Endodermal cell (in vitro differentiated cells): ENCODE measurements around the gene SLC35F1. TPM values are rescaled to one million over a fixed set of nuclear protein-coding genes. Genes with fewer than 3 reads are reported as not detected.

Source experiments
- DNase-seq: peaks from one replicate; pipeline ENCODE4 v3.0.0-alpha.2; 2017
- H3K27ac ChIP-seq: 2 replicates; pipeline ENCODE4 v1.5.1; 2013; ENCODE audit warnings: mild to moderate bottlenecking, low read depth, low read length, moderate library complexity
- H3K27me3 ChIP-seq: 2 replicates; pipeline ENCODE4 v1.6.1; 2013; ENCODE audit warnings: mild to moderate bottlenecking, low read length, moderate library complexity; ENCODE audit not compliant: insufficient read depth, control insufficient read depth, poor library complexity, severe bottlenecking
- H3K36me3 ChIP-seq: 2 replicates; pipeline ENCODE4 v1.7.0; 2013; ENCODE audit warnings: mild to moderate bottlenecking, low read length, moderate library complexity; ENCODE audit not compliant: control insufficient read depth, insufficient read depth
- H3K4me1 ChIP-seq: one replicate; pipeline ENCODE4 v1.7.0; 2013; ENCODE audit warnings: low read length; ENCODE audit not compliant: control insufficient read depth, insufficient read depth
- H3K4me3 ChIP-seq: 2 replicates; pipeline ENCODE4 v1.5.1; 2013; ENCODE audit warnings: mild to moderate bottlenecking, low read length, moderate library complexity
- H3K9ac ChIP-seq: 2 replicates; pipeline ENCODE4 v1.6.1; 2013; ENCODE audit warnings: mild to moderate bottlenecking, low read length, moderate library complexity; ENCODE audit not compliant: poor library complexity, severe bottlenecking; ENCODE audit errors: extremely low read depth
- H3K9me3 ChIP-seq: 2 replicates; pipeline ENCODE4 v1.6.1; 2013; ENCODE audit warnings: mild to moderate bottlenecking, low read length, moderate library complexity; ENCODE audit not compliant: control insufficient read depth
- H3K27ac Mint-ChIP-seq: 2 replicates; pipeline ENCODE4 v1.8.0; 2020; ENCODE audit warnings: mixed read lengths
- H3K27me3 Mint-ChIP-seq: 2 replicates; pipeline ENCODE4 v1.8.0; 2021; ENCODE audit warnings: mild to moderate bottlenecking, mixed read lengths; ENCODE audit not compliant: insufficient read depth
- H3K36me3 Mint-ChIP-seq: 2 replicates; pipeline ENCODE4 v1.8.0; 2020; ENCODE audit warnings: low read depth, mixed read lengths
- H3K4me1 Mint-ChIP-seq: 2 replicates; pipeline ENCODE4 v1.8.0; 2020; ENCODE audit warnings: mixed read lengths
- H3K4me3 Mint-ChIP-seq: 2 replicates; pipeline ENCODE4 v1.8.0; 2020; ENCODE audit warnings: mild to moderate bottlenecking, moderate library complexity, mixed read lengths
- H3K9me3 Mint-ChIP-seq: 2 replicates; pipeline ENCODE4 v1.8.0; 2020; ENCODE audit warnings: mild to moderate bottlenecking, mixed read lengths
- WGBS, 2 experiments: methylation state at CpG; one replicate each; pipeline versions ENCODE4 v1.1.5 to v1.1.7; 2013; ENCODE audit warnings: missing lambda C conversion rate in 2 of 2, mixed read lengths in 1 of 2; ENCODE audit not compliant: insufficient coverage in 1 of 2, insufficient read length in 1 of 2; 5-methylcytosine and 5-hydroxymethylcytosine counted together
- total RNA-seq, 2 donors: library from RNA; stranded (reverse); fragmentation: NEBNext Ultra II Directional in 1 of 2; extraction: Animal tissue kit (Norgen Biotek cat#: 25700) in 1 of 2; gene quantifications; 2 replicates in 1 of 2; 3 replicates in 1 of 2; pipeline ENCODE4 v1.2.1, GENCODE V29; 2021
- TF ChIP-seq, protein P1 (sequence below): fragments of 200-600 bp; sonication (generic); conservative IDR thresholded peaks from 2 replicates; pipeline ENCODE4 v1.5.0; 2021; ENCODE audit warnings: antibody characterized with exemption, mild to moderate bottlenecking

The SLC35F1 gene
- total RNA-seq, 2 donors from 2014 or later, result 6.7 to 12.8 TPM

DNA sequence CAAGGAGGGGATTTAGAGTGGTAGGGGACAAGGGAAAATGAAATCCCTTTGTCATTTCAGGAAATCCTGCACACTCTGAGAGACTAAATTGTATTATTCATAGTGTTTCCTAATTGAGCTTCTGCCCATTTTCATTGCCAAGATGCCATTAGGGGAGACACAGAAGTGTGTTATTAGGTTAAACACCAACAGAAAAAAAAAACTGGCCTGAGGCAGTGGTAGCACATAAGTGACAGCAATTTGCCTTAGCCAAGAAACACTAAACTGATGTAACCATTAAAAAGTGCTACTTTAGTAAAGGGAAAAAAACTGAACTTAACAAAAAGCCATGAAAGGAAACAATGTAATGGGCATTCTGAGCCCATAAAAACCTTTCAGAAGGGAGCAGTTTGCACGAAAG lies 370.6 kb downstream of the SLC35F1 start:
- H3K4me1 Mint-ChIP-seq, result peaks cover 4% of the 10 kb centered on the region
- H3K27me3 Mint-ChIP-seq, result no peaks in the 10 kb centered on the region
- TF ChIP-seq, protein P1, sequence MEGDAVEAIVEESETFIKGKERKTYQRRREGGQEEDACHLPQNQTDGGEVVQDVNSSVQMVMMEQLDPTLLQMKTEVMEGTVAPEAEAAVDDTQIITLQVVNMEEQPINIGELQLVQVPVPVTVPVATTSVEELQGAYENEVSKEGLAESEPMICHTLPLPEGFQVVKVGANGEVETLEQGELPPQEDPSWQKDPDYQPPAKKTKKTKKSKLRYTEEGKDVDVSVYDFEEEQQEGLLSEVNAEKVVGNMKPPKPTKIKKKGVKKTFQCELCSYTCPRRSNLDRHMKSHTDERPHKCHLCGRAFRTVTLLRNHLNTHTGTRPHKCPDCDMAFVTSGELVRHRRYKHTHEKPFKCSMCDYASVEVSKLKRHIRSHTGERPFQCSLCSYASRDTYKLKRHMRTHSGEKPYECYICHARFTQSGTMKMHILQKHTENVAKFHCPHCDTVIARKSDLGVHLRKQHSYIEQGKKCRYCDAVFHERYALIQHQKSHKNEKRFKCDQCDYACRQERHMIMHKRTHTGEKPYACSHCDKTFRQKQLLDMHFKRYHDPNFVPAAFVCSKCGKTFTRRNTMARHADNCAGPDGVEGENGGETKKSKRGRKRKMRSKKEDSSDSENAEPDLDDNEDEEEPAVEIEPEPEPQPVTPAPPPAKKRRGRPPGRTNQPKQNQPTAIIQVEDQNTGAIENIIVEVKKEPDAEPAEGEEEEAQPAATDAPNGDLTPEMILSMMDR, result no peak
- no peak overlapping the region for H3K27ac ChIP-seq
- WGBS, 2 experiments, result 86 to 100% methylated on average over 1 of the region's 1 CpG
- no peaks in the 10 kb centered on the region for H3K36me3 ChIP-seq
- no peak for DNase-seq
- H3K9me3 Mint-ChIP-seq, result no peaks in the 10 kb centered on the region
- H3K4me1 ChIP-seq, result no peaks in the 10 kb centered on the region
- no peak overlapping the region for H3K4me3 Mint-ChIP-seq
- no peaks in the 10 kb centered on the region for H3K27me3 ChIP-seq
- H3K9me3 ChIP-seq, result no peaks in the 10 kb centered on the region
- H3K9ac ChIP-seq, result no peak overlapping the region
- H3K4me3 ChIP-seq, result no peak overlapping the region
- H3K36me3 Mint-ChIP-seq, result no peaks in the 10 kb centered on the region
- H3K27ac Mint-ChIP-seq, result no peak overlapping the region

DNA sequence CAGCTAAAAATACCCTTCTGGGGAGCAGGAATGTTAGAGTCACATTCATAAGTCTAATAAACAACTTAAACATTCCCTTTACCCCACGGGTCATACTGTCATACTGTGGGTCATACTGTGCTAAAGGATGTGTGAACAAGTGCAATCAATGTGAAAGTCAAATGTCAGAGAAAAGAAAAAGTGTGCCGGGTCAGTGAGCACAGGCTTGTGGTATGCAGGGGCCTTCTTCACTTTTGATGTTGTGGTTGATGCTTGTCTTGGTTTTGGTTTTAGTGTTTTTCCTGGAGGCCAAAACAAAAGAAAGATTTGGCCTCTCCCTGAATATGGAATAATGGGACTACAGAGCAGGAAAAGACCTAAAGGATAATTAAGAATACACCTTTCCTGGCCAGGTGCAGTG lies 373.1 kb downstream of the SLC35F1 start:
- Histone ChIP-seq H3K27me3 (no peaks in the 10 kb centered on the region), H3K4me3 (no peak overlapping the region), H3K4me1 (no peaks in the 10 kb centered on the region), H3K9me3 (no peaks in the 10 kb centered on the region), H3K9ac (no peak overlapping the region), H3K36me3 (no peaks in the 10 kb centered on the region), H3K27ac (no peak overlapping the region)
- no peak overlapping the region for H3K27ac Mint-ChIP-seq
- H3K4me3 Mint-ChIP-seq, result no peak overlapping the region
- WGBS, 2 experiments, result 97% methylated on average over 2 of the region's 2 CpGs; no CpG with 5 or more reads in 1 of the 2 experiments
- no peaks in the 10 kb centered on the region for H3K27me3 Mint-ChIP-seq
- TF ChIP-seq, protein P1, result no peak
- no peak for DNase-seq
- peaks cover 4% of the 10 kb centered on the region for H3K4me1 Mint-ChIP-seq
- no peaks in the 10 kb centered on the region for H3K36me3 Mint-ChIP-seq
- no peaks in the 10 kb centered on the region for H3K9me3 Mint-ChIP-seq

DNA sequence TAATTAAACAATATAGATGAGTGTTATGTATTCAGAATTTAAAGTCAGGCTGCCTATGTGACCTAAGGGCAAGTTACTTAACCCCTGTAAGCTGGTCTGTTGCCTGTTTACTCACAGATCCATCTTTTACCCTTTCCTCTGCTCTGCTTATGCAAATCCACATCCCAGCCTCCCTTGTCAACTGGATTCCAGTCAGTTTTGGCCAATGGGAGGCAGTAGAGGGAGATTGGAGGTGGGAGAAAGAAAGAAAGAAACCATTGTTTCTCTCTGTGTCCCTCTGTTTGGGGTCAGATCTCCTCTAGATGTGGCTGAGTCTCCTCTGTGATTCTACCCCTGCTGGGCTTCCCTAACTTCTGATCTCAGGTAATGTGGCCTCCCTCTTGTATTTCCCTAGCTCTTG lies 374.2 kb downstream of the SLC35F1 start:
- peaks cover 4% of the 10 kb centered on the region for H3K4me1 Mint-ChIP-seq

More for the DNA sequence above, 374.2 kb downstream of the SLC35F1 start:
- Histone ChIP-seq H3K9me3 (no peaks in the 10 kb centered on the region), H3K27ac (no peak overlapping the region), H3K4me1 (no peaks in the 10 kb centered on the region), H3K4me3 (no peak overlapping the region), H3K9ac (no peak overlapping the region), H3K36me3 (no peaks in the 10 kb centered on the region), H3K27me3 (no peaks in the 10 kb centered on the region)
- no peaks in the 10 kb centered on the region for H3K9me3 Mint-ChIP-seq
- TF ChIP-seq, protein P1, result peak; percentile 40
- no peaks in the 10 kb centered on the region for H3K36me3 Mint-ChIP-seq
- no peak overlapping the region for H3K27ac Mint-ChIP-seq
- DNase-seq, result peak; percentile 74
- no peaks in the 10 kb centered on the region for H3K27me3 Mint-ChIP-seq
- H3K4me3 Mint-ChIP-seq, result no peak overlapping the region
